HG02870 (cell line): ENCODE measurements around the gene ADCY1.

Experiments
- ATAC-seq: cut with Tn5 transposase; IDR thresholded peaks from one replicate; pipeline ENCODE4 v1.9.1; 2021; ENCODE audit warnings: mild to moderate bottlenecking, moderate library complexity; ENCODE audit not compliant: unreplicated experiment

Gene ADCY1

DNA sequence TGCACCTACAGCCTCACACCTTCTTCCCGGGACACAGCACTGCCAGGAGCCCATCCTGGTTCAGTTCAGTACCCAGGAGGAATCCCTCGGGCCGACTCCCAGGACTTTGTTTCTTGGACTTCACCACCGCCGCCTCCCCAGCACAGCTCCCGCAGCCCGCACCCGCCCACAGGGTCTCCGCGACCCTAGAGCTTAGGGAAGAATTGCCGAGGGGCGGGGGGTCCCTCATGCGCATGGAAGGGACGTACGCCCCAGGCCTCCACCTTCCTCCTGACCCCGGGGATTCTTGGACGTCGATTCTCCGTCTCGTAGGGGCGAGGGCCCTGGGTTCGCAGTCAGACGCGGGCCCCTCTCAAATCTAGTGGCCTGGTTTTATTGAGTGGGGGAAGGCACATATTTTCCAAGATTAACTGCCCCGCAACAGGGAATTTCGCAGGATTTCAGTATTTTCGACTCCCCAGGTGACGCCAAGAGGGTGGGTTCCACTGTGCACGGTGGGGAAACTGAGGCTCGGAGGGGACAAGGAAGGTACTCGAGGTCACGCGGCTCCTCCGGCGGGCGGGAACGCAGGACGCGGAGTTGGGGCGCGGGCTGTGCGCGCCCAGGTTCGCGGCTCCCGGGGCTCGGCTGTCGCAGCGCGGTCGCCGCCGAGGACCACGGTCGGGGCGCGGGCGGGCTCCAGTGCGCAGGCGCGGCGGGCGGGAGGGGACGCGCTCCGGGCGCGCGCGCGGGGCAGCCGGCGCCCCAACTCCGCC is at the start of gene ADCY1:
Gene ADCY1 (plus strand): TSS at position 708 of the 755 bp plus-strand sequence. CDS start 176 bp downstream, outside the sequence.
- ATAC-seq = no peak

DNA sequence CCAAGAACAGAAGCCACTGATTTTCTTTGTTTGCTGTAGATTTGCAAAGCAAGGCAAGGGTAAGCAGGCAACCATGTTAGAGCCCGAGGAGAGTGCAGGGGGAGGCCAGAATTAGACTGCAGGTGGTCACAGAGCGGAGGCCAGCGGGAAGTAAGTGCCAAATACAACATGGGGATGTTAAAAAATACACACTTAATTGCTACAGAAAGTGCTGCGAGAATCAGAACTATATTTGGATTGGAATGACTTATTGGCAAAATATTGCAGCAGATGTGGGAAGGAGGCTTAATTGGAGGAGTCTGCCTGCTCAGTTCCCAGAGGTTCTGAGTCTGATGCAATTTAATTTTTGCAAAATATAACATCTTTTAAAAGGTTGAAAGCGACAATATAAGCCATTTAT is 49.7 kb upstream of the ADCY1 start:
- no peak for ATAC-seq

DNA sequence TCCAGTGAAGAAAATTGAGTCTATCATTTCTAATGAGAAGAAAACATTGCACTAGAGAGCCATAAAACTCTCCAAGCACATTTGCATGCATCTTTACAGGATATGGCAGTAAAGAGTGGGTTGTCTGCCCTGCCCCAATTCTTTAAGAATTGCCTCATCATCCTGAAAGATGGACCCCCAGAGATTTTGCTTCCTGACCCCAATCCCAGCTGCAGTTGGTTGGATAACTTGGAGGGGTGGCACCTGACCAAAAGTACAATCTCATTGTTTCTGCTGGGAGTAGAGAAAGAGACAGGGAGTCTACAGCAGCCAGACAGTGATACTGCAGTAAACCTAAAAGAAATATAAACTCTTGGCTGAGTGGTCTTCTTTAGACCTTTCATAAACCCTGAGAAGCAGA is 49.1 kb upstream of the ADCY1 start:
- no peak for ATAC-seq

DNA sequence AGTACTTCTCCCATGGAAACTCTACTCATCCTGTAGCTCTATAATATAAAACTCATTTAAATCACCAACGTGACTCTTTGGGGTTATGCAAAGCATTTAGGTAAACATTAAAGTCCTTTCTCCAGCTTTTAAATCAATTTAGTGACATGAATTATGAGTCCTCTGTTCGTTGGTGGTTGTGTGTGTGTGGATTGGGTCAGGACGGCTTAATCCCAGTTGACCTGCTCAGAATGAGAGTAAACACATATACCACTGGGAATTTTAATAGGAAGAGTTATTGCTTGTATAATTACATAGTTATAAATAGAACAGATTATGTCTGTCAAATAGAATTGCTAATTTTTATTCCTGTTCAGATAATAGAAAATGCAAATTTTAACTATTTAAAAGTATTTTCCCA is 30.7 kb upstream of the ADCY1 start:
- no peak for ATAC-seq

DNA sequence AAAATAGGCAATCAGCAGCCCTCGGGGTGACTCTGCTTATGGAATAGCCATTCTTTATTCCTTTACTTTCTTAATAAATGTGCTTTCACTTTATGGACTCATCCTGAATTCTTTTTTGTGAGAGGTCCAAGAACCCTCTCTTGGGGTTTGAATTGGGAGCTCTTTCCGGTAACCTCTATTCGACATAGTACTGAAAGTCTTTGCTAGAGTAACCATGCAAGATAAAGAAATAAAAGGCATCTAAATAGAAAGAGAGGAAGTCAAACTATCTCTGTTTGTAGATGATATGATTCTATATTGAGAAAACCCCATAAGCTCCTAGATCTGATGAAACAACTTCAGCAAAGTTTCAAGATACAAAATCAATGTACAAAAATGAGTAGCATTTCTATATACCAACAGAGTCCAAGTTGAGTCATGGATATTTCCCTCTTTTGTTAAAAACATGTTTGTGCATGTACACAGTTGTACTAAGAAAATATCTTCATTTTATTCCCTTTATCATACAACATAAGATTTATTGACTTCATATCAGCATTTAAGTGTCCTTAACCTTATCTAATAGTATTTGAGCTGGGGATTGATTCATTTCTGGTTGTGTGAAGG is 29.0 kb upstream of the ADCY1 start:
- peak; percentile 43 for ATAC-seq

DNA sequence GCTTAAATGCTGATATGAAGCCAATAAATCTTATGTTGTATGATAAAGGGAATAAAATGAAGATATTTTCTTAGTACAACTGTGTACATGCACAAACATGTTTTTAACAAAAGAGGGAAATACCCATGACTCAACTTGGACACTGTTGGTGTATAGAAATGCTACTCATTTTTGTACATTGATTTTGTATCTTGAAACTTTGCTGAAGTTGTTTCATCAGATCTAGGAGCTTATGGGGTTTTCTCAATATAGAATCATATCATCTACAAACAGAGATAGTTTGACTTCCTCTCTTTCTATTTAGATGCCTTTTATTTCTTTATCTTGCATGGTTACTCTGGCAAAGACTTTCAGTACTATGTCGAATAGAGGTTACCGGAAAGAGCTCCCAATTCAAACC is 25.3 kb upstream of the ADCY1 start:
- peak; percentile 80 for ATAC-seq

DNA sequence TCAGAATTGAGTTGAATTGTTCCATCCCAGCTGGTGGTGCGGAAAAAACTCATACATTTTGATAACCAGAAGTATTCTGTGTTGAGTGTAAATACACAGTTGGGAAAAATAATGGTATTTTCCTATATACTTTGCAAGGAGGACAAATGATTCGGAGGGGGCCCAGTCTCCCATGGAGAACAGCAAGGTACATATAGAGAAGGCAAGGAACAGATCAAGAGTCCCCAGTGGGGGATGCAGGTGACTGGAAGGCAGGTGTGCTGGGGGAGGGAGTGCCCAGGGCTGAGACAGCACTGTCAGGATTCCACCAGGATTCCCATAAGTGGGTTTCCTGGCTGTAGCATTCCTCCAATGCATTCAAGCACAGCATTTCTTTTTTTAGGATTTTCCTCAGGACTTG is 10.8 kb upstream of the ADCY1 start:
- ATAC-seq = no peak

DNA sequence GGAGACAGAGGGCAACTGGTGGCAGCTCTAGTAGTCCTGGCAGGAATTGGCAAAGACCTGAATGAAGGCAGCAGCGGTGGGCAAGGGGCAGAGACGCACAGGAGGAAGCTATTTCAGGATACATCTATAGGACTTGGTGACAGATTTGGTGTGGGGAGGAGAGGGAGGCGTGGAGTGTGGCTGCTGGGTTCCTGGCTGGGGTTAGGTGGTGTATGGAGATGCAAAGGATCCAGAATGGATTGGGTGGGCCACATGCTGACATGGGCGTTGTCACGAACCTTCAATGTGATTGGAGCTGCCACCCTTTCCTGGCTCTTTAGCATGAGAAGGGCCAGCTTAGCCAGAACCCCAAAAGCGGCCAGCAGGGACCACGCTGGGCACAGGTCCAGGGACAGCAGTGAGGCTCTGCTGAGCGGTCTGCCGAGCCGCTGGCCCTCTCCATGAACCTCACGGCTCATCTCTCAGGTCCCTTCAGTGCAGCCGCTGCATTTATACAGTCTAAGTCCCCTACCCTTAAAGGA is 10.2 kb upstream of the ADCY1 start:
- ATAC-seq = no peak

DNA sequence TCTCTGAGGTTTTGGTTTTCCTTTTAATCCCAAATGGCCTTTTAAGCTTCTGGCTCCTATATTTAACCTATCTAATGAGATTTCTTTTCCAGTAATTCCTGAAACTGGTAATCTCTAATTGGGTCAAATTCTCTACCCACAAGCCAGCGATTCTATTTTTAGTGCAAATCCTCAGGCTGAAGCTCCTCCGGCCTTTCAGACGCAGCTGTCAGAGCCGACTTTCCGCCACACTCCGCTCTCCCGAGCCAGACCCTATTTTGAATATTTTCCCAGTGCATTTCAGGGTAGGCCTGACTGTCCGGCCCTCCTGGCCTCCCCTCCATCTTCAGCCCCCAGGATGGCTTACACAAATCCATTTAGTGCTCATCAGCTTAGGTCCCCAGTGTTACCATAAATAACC is 9.7 kb upstream of the ADCY1 start:
- no peak for ATAC-seq

DNA sequence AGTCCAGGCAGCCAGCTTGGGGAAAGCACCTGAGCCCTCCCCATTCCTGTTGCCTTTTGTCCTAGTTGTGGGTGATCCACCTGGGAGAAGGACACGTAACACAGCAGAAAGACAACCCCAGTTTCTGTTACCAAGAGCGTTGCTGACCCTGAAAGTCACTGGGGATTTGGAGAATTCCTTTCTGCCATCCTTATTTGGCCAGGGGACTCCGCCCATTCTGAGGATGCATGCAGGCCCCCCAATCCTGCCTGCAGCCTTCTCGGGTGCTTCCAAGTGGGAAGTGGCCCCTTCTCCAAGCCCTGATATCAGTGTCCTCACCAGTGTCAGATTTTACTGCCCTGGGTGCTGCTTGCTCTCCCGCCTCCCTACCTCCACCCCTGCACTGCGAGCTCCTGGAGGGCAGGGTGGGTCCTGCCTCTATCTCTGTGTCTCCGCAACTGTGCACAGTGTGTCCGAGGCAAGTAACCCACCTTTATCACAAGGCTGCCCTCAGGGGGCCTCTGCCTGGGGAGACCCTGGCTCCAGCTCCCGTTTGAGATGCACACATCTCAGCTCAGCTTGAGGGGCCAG is 9.2 kb upstream of the ADCY1 start:
- ATAC-seq = no peak

DNA sequence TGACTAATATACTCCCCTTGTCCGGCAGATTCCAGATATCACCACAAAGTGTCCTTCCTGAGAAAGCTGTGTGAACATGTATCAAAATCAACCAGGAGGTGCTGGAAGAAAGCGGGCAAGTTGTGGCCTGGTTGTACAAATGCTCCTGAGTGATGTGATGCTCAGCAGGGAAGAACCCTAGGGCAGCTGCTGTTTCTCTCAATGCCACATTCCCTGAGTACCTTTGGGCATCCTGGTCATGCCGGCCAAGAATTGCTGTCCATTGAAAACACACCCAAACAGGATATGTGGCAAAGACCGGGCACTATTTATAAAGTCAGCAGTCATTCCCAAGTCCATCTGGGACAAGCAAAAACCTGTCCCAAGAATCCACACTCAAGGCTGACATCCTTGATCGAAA is 7.8 kb upstream of the ADCY1 start:
- ATAC-seq = no peak

DNA sequence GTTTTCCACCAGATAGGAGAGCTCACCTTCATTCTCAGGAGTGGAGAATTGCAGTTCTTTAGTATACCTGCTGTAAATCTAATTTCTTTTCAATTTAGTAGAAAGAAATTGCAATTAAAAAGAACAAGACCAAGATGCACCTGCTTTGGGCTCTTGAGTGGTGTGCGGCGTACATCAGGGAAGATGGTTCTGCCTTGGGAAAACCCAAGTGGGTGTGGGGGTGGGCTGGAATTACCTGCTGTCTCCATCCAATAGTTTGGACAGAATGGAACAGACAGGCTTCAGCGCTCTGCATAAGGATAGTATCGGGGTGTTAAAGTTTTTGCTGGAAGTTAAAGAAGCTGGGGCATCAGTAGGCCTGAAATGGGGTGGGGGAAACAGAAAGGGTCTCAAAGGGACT is 7.2 kb upstream of the ADCY1 start:
- ATAC-seq = no peak

DNA sequence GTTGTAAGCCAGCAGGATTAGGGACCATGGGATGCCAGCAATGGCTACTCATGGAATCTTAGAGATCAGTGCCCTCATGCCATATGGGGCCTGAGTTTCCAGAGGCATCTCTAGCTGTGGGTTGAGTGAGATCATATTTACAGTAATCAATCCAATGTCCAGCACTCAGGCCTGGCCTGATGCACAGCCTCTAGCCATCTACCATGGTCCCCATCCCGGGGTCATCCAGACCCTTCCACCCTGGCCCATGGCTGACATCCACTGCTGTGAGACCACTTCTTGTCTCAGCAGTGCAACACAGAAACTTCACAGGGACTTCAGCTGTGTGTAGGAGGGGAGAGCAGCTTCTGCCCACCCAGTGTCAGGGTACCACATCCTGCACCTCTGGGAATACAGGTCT is 6.5 kb upstream of the ADCY1 start:
- no peak for ATAC-seq

DNA sequence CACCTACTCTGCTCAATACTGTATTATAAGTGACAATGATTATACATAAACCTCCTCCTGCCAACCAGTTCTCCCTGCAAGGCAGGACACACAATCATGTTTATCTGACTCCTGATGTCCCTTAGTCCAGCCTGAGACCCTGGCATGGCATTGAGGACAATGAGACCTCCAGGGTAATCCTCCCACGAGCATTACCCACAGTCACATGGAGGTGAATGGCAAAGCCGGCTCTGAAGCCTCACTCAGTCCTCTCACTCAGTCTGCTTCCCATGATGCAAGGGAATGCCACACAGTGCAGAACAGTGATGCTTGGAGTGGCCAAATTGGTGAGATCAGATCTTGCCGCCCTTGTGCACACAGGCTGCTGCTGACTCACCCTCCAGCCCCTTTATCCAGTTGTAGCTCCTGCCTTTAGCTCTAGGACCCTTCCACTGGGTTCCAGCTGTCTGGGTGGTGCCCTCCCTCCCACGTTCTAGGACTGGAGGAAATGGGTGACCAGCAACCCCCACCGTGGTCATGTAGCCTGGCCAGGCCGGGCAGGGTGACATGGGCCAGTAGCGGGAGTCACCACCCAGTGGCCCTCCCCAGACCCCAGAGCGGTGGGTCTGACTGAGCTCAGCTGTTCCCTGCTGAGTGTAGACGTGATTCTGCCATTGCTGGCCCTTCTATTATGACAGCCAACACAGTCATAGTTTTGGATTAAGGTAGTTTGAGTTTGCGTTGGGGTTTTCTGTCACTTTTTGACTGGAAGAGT is 5.5 kb upstream of the ADCY1 start:
- no peak for ATAC-seq

DNA sequence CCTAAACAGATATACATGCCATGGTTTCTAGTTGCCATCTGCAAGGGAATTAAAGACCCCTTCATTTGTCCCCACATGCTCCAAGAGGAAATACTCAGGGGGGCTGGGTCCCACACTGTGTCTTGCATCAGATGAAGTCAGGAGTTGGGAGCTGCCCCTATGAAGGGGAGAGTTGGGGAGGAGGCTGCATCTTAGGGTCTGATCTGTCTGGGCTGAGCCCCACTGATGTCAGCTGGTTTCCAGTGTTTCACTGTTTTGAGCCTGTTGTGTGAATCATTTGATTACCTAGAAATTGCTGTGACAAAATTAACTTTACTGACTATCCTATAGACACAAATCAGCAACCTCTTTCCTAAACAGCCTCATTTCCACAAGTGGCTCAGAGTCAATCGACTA is 4.9 kb upstream of the ADCY1 start:
- no peak for ATAC-seq

DNA sequence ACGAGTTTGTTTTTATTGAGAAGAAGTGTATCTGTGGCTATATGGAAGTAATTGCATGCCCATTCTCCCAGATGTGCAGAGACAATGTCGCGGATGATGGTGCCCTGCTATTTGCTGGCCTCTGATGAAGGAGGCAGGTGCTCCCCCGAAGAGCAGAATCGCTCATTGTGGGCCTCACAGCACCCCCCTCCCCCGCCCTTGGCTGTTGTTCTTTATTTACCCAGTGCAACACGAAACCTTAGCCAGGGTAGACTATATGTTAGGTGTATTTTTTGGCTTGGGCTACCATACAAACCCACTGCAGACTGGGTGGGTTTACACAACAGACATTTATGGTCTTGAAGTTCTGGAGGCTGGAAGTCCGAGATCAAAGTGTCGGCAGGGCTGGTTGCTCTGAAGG is 3.4 kb upstream of the ADCY1 start:
- no peak for ATAC-seq

DNA sequence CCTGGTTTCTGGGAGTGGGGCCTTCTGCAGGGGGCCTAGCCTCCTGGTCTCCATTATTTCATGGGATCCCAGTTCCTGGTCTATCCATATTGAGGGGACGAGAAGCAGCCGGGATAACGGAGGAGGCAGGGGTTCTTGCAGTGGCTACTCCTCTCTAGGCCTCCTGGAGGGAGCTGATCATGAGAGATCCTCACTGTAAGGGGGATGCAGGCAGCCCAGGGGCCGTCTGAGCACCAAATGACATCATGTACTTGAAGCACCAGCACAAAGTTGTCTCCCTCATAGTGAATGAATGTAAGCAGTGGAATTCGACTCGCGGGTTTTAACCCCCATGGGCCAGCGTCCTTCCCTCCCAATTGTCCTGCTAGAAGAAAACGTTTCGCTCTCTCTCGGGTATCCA is 964 bp upstream of the ADCY1 start:
- no peak for ATAC-seq

DNA sequence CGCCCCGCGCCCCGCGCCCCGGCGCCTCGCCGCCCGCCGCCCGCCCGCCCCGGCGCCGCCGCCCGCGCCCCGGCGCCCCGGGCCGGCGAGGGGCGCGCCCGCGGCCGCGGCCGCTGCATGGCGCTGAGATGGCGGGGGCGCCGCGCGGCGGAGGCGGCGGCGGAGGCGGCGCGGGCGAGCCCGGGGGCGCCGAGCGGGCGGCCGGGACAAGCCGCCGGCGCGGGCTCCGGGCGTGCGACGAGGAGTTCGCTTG is 174 bp downstream of the ADCY1 start:
- no peak for ATAC-seq

DNA sequence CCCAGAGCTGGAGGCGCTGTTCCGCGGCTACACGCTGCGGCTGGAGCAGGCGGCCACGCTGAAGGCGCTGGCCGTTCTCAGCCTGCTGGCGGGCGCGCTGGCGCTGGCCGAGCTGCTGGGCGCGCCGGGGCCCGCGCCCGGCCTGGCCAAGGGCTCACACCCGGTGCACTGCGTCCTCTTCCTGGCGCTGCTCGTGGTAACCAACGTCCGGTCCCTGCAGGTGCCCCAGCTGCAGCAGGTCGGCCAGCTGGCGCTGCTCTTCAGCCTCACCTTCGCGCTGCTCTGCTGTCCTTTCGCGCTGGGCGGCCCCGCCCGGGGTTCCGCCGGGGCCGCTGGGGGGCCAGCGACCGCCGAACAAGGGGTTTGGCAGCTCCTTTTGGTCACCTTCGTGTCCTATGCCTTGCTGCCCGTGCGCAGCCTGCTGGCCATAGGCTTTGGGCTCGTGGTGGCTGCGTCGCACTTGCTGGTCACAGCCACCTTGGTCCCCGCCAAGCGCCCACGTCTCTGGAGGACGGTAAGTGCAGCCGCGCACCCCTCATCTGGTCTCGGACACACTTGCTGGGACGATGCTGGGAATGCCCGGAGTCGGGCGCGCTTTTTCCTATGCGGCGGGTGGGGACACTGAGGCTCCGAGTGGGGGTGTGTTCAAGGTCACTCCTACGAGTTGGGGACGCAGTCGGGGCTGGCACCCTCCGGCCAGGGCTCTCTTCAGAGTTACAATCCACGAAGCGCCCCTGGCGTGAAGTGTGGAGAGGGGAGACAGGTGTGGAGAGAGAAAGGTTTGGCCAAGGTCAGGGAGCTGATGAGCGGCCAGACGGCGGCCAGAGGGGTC is 717 bp downstream of the ADCY1 start:
- no peak for ATAC-seq

DNA sequence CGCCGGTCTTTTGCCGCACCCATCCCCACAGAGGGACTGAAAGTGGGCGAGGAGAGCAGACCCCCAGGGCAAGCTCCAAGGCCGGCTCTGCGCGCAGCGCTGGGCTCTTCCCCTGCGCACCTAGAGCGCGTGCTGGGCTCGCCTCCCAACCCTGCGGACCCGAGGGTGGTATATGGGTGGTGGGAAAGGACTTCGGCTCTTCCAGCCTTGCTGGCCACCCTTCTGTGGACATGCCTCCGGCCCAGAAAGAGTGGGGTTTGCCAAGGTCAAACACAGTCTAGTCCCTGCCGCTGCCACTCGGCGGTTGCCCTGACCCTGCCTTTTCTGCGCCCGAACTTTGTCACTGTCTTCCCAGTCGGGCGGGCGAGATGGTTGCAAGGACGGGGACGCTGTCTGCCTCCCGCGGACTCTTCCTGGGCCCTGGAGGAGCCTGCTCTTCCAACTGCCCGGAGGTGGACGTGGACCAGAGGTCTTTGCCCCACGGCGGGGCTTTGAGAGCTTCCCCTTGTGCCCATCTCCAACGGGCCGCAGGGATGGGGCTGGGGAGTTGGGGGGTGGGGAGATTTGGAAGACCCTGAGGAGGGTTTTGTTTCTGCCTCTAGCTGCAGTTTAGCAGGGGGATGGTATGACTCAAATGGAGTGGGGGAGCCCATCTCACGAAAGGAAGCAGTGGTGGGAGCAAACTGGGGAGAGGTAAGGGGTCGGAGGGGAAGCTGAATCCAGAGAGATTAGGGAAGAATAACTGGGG is 1.5 kb downstream of the ADCY1 start:
- ATAC-seq = no peak
